ENCODE results near the gene LARP6. TPM values are rescaled to one million over a fixed set of nuclear protein-coding genes. Genes with fewer than 3 reads are reported as not detected.

Gene LARP6
- total RNA-seq, 2 experiments from 2014 or later, result not detected

DNA sequence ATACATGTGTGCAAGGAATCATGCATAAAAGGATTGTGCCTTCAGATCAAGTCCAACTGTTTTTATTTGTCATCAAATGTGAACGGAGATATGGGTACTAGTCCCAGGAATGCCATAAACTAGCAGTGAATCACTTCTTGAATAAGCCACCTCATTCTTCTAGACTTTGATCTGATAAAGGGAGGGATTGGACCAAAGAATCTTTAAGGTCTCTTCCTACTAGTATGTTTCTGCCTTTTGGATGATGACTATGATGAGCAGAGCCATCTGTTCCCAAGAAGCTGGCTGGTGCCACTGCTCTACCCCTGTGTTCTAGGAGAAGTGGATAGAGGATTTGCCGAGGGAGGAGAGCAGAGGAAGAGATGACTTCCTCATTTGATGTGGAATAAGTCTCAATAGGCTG is 61.8 kb downstream of the LARP6 start:
- Mint-ChIP-seq H3K36me3 (ENCODE audit: low read depth) (no peaks in the 10 kb centered on the region), H3K27ac (no peak overlapping the region), H3K27me3 (peaks cover 12% of the 10 kb centered on the region), H3K4me3 (no peak overlapping the region), H3K9me3 (no peaks in the 10 kb centered on the region), H3K4me1 (no peaks in the 10 kb centered on the region)
- no peak for DNase-seq
- ChIA-PET POLR2A (no interaction called here), CTCF (no interaction called here)

DNA sequence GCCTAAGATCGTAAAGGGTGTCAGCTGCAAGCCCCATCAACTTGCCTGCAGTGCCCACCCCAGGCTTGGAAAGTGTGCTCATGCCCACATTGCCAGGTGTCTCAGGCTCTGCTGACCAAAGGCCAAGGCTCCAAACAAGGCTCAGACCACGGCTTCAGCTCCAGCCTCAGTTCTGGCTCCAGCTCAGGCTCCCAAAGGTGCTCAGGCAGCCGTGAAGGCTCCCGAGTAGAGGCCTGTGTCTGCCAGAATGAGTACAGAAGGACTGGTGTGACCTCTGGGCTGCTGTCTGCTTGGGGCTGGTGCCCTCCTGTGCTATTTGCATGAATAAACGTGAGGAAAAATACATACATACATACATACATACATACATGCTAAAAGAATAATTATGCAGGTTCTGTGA is 62.7 kb downstream of the LARP6 start:
- Mint-ChIP-seq H3K27me3 (peaks cover 14% of the 10 kb centered on the region), H3K4me1 (no peaks in the 10 kb centered on the region), H3K27ac (no peak overlapping the region), H3K36me3 (ENCODE audit: low read depth) (no peaks in the 10 kb centered on the region), H3K9me3 (no peaks in the 10 kb centered on the region), H3K4me3 (no peak overlapping the region)
- POLR2A ChIA-PET, result no interaction called here
- no peak for DNase-seq
- CTCF ChIA-PET, result no interaction called here

DNA sequence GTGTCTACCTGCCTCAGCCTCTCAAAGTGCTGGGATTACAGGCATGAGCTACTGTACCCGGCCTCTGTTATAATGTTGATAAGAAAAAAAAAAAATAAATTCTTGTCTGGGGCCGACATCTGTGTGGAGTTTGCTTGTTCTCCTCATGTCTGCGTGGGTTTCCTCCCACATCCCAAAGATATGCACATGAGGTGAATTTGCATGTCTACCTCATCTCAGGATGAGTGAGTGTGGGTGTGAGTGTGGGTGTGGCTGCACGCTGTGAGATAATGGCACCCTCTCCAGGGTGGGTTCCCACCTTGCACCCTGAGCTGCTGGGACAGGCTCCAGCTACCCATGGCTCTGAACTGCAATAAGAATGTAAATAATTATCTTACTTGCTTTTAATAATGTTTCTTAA is 64.7 kb downstream of the LARP6 start:
- H3K27me3 Mint-ChIP-seq, result peaks cover 14% of the 10 kb centered on the region
- H3K4me1 Mint-ChIP-seq, result no peaks in the 10 kb centered on the region
- ChIA-PET CTCF (no interaction called here), POLR2A (no interaction called here)
- H3K9me3 Mint-ChIP-seq, result no peaks in the 10 kb centered on the region
- H3K36me3 Mint-ChIP-seq (ENCODE audit: low read depth), result no peaks in the 10 kb centered on the region
- DNase-seq, result no peak
- no peak overlapping the region for H3K4me3 Mint-ChIP-seq
- no peak overlapping the region for H3K27ac Mint-ChIP-seq

DNA sequence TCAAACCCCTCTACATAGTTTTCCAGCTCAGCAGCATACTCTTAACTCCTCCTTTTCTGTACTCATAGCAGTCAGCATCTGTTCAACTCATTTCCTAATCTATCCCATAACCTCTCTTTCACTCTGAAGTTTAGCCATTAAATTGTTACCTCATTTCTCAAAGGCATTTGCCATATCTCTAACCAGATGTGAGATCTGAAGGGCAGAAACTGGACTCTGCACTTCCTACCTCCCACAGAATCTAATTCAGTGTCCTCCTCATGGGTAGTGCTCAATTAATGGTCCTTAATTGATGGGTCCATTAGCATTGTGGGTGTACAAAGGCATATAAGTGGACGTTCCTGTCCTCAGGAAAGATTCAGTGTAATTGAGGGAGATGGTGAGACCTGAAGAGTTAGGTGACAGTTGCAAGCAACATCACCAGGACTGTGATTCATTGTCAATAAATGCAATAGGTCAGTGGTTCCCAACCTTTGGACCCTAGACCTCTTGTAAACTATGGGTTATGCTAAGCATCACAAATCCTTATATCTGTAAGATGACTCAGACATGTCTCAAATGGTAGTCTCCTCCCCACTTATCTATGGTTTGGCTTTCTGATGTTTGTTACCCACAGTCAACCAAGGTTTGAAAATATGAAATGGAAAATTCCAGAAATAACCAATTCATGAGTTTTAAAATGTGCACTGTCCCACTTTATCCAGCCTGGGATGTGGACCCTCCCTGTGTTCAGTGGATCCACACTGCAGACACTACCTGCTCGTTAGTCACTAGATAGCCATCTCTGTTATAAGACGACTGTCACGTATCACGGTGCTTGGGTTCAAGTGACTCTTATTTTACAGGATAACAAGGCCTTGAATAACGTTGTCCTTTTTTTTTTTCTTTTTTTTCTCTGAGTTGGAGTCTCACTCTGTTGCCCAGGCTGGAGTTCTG is 65.6 kb downstream of the LARP6 start:
- CTCF ChIA-PET, result no interaction called here
- no peak overlapping the region for H3K4me3 Mint-ChIP-seq
- no peak overlapping the region for H3K27ac Mint-ChIP-seq
- peaks cover 18% of the 10 kb centered on the region for H3K27me3 Mint-ChIP-seq
- POLR2A ChIA-PET, result no interaction called here
- H3K4me1 Mint-ChIP-seq, result no peaks in the 10 kb centered on the region
- H3K9me3 Mint-ChIP-seq, result no peaks in the 10 kb centered on the region
- DNase-seq, result no peak
- no peaks in the 10 kb centered on the region for H3K36me3 Mint-ChIP-seq (ENCODE audit: low read depth)

DNA sequence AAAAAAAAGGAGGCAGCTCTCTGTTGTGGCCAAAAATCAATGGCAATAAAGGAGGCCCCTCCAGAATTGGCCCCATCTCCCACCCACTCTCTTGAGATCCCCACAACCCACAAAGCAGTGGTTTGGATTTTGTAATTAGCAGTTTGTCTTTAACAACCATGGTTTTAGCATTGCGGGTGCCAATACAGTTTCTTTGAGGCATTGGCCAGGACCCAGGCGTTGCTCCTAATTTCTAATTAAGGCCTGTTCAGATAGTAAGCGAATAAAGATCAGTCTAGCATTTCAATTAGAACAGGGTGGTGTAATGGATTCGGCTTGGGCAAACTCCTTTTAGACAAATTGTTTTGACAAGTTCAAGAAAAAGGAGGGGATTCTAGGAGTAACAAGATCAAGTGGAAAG is 67.0 kb downstream of the LARP6 start:
- H3K36me3 Mint-ChIP-seq (ENCODE audit: low read depth), result no peaks in the 10 kb centered on the region

DNA sequence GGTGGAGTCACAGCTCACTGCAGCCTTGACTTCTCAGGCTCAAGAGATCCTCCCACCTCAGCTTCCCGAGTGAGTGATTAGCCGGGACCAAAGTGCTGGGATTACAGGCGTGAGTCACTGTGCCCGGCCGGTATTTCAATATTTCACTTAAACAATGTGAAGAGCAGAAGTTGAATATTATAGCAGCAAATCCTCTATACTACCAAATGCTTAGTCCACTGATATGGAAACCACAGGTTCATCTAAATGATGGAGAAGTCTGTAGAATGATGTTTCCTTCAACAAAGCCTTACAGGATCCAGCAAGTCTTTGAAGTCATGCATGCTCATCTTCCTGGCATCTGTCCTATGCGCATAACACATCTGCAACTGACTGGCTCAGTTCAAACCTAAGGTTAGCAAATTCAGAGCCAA is 70.3 kb downstream of the LARP6 start:
- no peaks in the 10 kb centered on the region for H3K36me3 Mint-ChIP-seq (ENCODE audit: low read depth)
- POLR2A ChIA-PET, result interaction anchor here (0.7 kb wide), 1 partner anchor 371 kb away, joined by 8 read pairs; no protein-coding TSS in a partner anchor
- no peaks in the 10 kb centered on the region for H3K9me3 Mint-ChIP-seq
- H3K4me1 Mint-ChIP-seq, result no peaks in the 10 kb centered on the region
- H3K27ac Mint-ChIP-seq, result no peak overlapping the region
- DNase-seq, result no peak
- H3K27me3 Mint-ChIP-seq, result peaks cover 15% of the 10 kb centered on the region
- H3K4me3 Mint-ChIP-seq, result no peak overlapping the region
- CTCF ChIA-PET, result interaction anchor here (0.7 kb wide), 1 partner anchor 547 kb away, joined by 3 read pairs; no protein-coding TSS in a partner anchor

More for the DNA sequence above, 67.0 kb downstream of the LARP6 start:
- Mint-ChIP-seq H3K9me3 (no peaks in the 10 kb centered on the region), H3K27me3 (peaks cover 15% of the 10 kb centered on the region), H3K27ac (no peak overlapping the region), H3K4me3 (no peak overlapping the region), H3K4me1 (no peaks in the 10 kb centered on the region)
- POLR2A ChIA-PET, result no interaction called here
- DNase-seq, result no peak
- CTCF ChIA-PET, result interaction anchor here (1.0 kb wide), 1 partner anchor 10 kb away, joined by 3 read pairs; no protein-coding TSS in a partner anchor

DNA sequence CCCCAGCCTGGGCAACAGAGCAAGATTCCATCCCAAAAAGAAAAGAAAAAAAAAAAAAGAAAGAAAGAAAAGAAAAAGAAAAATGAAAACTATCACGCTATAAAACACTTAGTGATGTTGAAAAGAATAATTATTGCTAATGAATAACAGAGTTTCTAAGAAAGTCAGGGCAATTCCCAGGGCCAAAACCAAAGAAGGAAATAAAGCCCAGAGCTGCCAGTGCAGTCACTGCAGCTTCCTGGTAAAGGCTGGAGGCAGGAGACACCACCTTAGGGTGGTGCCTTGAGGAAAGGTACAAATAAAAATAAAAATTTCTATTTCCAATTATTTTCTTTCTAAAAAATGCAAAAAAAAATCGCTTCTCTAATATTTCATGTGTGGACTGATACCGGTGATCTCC is 70.9 kb downstream of the LARP6 start:
- Mint-ChIP-seq H3K36me3 (ENCODE audit: low read depth) (no peaks in the 10 kb centered on the region), H3K4me1 (no peaks in the 10 kb centered on the region), H3K27ac (no peak overlapping the region), H3K27me3 (peaks cover 15% of the 10 kb centered on the region), H3K9me3 (no peaks in the 10 kb centered on the region), H3K4me3 (no peak overlapping the region)
- ChIA-PET CTCF (interaction anchor here (0.7 kb wide), 1 partner anchor 548 kb away, joined by 3 read pairs; no protein-coding TSS in a partner anchor), POLR2A (interaction anchor here (0.7 kb wide), 1 partner anchor 372 kb away, joined by 8 read pairs; no protein-coding TSS in a partner anchor)
- no peak for DNase-seq

DNA sequence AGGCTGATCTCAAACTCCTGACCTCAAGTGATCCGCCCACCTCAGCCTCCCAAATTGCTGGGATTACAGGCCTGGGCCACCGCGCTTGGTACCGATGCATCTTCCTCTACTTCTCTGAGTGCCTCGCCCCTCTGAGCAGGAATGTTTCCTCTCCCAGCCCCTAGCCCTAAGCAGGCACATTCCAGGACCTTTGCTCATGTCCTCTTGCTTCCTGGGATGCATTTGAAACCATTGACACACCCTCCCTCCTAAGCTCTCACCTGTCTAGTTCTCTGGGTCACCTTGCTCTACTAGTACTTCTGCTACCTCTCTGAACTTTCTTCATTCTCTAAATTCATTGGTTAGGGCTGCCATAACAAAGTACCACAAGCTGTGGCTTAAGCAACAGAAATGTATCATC is 72.7 kb downstream of the LARP6 start:
- CTCF ChIA-PET, result no interaction called here
- no peak overlapping the region for H3K27ac Mint-ChIP-seq
- no peak for DNase-seq
- POLR2A ChIA-PET, result no interaction called here
- peaks cover 2% of the 10 kb centered on the region for H3K4me1 Mint-ChIP-seq
- no peaks in the 10 kb centered on the region for H3K9me3 Mint-ChIP-seq
- peaks cover 20% of the 10 kb centered on the region for H3K27me3 Mint-ChIP-seq
- no peak overlapping the region for H3K4me3 Mint-ChIP-seq
- no peaks in the 10 kb centered on the region for H3K36me3 Mint-ChIP-seq (ENCODE audit: low read depth)

Other genes starting within 250 kb of the LARP6 start
- gene UACA, start 90.6 kb downstream of the LARP6 start, total RNA-seq, result 1 to 10 TPM; 3.9 to 4.1 TPM
- gene THAP10, start 38.3 kb upstream of the LARP6 start, total RNA-seq, result not detected
- not detected for gene LRRC49, start 38.7 kb upstream of the LARP6 start, total RNA-seq